Measurements from ENCODE around the gene SCN4A.
"Not testable (repeated sequence)": the region's sequence is repeated elsewhere in the genome, so short reads cannot be mapped to it uniquely, and the experiment has no call there.

The SCN4A gene

DNA sequence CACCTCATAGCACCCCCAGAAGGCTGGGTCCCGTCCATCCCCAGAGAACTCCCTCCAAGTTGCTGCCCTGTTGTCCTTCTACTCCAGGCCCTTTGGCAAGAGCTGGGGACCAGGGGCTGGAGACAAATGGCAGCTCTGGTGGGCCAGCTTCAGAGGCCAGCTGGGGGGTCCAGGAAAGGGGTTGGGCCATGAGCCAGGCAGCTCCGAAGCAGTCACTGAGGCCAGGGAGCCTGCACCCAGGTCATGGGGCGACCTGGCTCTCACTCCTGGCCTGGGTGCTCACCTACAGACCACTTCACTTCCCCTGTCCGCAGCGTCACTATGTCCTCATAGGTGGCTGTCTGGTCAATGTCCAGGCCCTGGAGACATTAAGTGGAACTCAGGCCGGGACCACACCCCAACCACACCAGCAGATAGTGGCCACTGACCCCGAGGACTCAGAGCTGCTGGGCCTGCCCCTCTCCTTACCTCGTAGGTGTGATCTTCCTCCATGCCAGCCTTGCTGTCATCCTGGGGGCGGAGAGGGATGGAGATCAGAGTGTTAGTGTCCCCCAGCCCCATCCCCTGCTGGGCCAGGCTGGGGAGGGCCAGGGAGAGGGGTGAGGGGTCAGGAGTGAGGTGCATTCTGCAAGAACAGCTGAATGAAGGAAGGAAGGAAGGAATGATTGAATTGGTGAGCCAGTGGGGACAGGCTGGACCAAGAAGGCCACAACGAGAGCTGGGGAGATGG is 43.6 kb downstream of the SCN4A start:
- peak overlapping the region; percentile 13 for H3K4me3 Mint-ChIP-seq
- H3K9me3 Mint-ChIP-seq, result no peaks in the 10 kb centered on the region
- ATAC-seq (no peak), DNase-seq (ENCODE audit: low spot score in 2 of 2) (no peak)
- no peaks in the 10 kb centered on the region for H3K36me3 Mint-ChIP-seq
- peak overlapping the region; percentile 18 for H3K27ac Mint-ChIP-seq
- peaks cover 28% of the 10 kb centered on the region for H3K4me1 Mint-ChIP-seq

DNA sequence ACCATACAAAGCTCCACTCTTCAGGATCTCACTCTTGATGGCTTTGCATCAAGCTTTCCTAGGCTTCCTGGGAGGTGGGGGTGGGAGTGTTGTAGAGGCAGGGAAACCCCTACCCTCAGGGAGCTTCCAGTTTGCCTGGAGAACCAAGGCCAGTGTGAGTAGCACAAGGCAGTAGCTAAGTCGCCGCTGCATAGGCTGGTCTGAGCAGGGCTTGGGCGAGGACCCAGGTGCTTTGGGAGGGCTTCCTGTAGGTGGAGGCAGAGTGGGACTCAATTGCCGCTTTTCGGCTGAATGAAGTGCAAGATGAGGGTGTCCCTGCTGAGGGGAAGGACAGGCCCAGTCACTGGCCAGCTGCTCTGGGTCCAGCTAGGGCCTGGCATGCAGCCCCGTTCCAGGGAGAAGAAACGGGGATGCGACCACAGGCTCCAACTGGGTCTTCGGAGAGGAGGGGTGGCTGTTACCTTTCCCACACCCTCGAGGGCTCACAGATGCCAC is 44.5 kb downstream of the SCN4A start:
- ATAC-seq (no peak), DNase-seq (ENCODE audit: low spot score in 2 of 2) (no peak)
- H3K4me1 Mint-ChIP-seq, result peaks cover 26% of the 10 kb centered on the region
- H3K4me3 Mint-ChIP-seq, result no peak overlapping the region
- no peak overlapping the region for H3K27ac Mint-ChIP-seq
- no peaks in the 10 kb centered on the region for H3K9me3 Mint-ChIP-seq
- H3K36me3 Mint-ChIP-seq, result no peaks in the 10 kb centered on the region

DNA sequence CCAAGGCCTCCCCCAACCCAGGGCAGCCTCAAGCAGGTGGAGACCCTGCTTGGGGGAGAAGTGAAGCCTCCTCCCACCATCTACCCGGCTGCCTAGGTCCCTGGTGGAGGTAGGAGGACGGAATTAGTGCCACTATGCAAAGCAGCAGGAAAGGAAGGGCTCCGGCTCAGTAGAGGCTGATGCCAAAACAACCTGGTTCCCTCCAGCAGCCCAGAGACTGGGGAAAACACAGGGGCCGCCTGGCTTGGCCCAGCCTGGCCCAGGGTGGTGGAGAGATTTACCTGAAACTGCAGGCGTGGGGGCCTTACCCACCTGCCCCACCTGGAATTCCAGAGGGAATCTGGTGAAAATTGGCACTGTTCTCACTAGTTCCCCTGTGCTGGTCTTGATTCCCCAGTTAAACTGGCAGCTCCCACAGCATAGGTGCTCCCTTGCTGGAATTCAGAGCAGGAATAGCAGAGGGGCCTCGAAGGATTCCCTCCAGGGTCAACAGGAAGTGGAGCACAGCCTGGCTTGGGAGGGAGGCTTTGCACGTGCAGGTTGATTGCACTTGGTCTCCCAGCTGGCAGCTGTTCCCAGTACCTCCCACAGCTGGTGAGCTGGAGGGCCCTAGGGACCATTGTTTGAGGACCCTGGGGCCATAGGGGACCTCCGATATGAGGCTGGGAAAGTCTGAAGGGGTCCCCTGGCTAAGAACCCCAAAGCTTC is 45.1 kb downstream of the SCN4A start:
- no peaks in the 10 kb centered on the region for H3K9me3 Mint-ChIP-seq
- H3K4me1 Mint-ChIP-seq, result peaks cover 21% of the 10 kb centered on the region
- no peak overlapping the region for H3K4me3 Mint-ChIP-seq
- no peak overlapping the region for H3K27ac Mint-ChIP-seq
- H3K36me3 Mint-ChIP-seq, result no peaks in the 10 kb centered on the region
- ATAC-seq (no peak), DNase-seq (ENCODE audit: low spot score in 2 of 2) (no peak)

DNA sequence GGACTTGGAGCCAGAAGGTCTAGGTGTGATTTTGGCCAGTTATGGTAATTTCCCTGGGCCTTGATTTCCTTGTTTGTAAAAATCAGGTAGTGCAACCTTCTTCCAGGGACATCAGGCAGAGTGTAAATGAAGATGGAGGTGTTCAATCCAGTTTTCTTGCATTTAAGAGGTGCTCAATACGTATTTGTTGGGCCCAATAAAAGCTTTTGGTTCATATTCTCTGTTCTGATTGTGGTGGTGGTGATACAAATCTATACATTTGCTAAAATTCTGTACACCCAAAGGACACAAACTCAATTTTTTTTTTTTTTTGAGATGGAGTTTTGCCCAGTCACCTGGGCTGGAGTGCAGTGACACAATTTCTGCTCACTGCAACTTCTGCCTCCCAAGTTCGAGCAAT is 46.6 kb downstream of the SCN4A start:
- peaks cover 13% of the 10 kb centered on the region for H3K4me1 Mint-ChIP-seq
- H3K27ac Mint-ChIP-seq, result peak overlapping the region; percentile 56
- H3K4me3 Mint-ChIP-seq, result no peak overlapping the region
- ATAC-seq (no peak), DNase-seq (ENCODE audit: low spot score in 2 of 2) (no peak)
- H3K36me3 Mint-ChIP-seq, result no peaks in the 10 kb centered on the region
- H3K9me3 Mint-ChIP-seq, result no peaks in the 10 kb centered on the region

DNA sequence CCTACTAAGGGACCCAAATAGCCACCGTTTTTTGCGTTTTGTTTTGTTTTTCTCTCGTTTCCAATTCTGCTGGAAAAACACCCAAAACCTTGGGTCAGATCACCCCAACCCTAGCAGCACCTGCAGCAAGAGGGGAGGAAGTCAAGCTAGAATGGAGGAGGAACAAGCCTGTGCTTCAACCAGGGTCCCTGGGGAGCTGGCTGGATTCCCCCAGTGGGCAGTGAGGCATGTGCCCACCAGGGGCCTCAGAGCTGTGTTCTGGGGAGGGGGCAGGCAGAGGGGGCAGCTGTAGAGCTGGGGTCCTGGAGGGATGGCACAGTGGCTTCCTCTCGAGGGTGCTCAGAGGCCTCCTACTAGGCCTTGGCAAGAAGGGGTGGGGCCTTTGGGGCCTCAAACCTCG is 47.1 kb downstream of the SCN4A start:
- peaks cover 7% of the 10 kb centered on the region for H3K4me1 Mint-ChIP-seq
- H3K27ac Mint-ChIP-seq, result peak overlapping the region; percentile 56
- H3K4me3 Mint-ChIP-seq, result no peak overlapping the region
- ATAC-seq (peak; percentile 48), DNase-seq (ENCODE audit: low spot score in 2 of 2) (no peak)
- no peaks in the 10 kb centered on the region for H3K9me3 Mint-ChIP-seq
- no peaks in the 10 kb centered on the region for H3K36me3 Mint-ChIP-seq

DNA sequence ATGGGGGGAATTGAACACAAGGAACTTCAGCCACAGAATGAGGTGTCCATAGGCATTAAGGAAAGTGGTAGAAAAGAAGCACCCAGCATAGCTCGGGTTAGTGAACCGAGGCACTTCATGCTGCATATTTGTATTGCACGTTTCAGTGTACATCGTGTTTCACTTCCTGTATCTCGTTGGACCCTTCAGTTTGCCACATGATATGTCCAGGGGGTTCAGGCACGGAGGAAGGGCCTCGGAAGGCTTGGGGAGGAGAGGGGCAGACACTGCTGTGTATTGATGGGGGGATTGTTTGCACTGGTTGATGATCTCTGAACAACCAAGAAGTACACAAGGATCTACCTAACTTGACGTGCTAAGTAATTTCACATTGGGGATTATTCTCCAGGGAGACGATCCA is 50.3 kb downstream of the SCN4A start:
- ATAC-seq; H3K4me3 Mint-ChIP-seq; H3K9me3 Mint-ChIP-seq; DNase-seq (ENCODE audit: low spot score in 2 of 2); H3K36me3 Mint-ChIP-seq: not testable (repeated sequence)
- peak overlapping the region; percentile 63 for H3K27ac Mint-ChIP-seq
- H3K4me1 Mint-ChIP-seq, result peaks cover 13% of the 10 kb centered on the region

DNA sequence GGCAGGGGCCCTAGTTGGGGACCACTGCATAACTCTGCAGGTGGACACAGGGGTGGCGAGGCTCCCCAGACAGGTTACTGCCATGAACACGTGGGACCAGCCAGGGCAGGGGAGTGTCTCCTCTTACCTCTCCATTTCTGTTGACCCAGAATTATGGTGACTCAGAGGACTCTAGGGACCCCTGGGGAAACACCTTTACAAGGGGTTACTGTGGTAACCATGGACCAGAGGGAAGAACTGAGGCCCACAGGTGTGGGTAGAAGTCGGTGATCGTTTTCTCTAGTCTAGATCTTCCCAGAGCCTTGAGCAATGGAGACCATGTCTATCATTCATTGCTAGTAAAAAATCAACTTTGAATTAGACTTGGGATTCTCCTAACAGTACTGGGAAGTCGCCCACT is 51.9 kb downstream of the SCN4A start:
- H3K4me3 Mint-ChIP-seq; DNase-seq (ENCODE audit: low spot score in 2 of 2); H3K9me3 Mint-ChIP-seq; H3K36me3 Mint-ChIP-seq; H3K27ac Mint-ChIP-seq; ATAC-seq: not testable (repeated sequence)
- peaks cover 13% of the 10 kb centered on the region for H3K4me1 Mint-ChIP-seq

DNA sequence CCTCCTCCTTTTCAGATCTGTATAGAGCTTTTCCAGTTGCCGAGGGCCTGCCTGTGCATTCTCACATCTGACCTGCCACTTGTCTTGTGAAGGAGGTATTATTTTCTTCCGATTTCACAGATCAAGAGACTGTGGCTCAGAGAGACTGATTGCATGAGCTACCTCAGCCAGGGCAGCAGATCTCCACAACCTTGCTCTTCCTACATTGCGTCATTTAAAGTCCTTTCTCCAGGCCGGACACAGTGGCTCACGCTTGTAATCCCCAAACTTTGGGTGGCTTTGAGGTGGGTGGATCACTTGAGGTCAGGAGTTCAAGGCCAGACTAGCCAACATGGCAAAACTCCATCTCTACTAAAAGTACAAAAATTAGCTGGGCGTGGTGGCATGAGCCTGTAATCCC is 52.7 kb downstream of the SCN4A start:
- not testable (repeated sequence) for ATAC-seq
- peaks cover 13% of the 10 kb centered on the region for H3K4me1 Mint-ChIP-seq

DNA sequence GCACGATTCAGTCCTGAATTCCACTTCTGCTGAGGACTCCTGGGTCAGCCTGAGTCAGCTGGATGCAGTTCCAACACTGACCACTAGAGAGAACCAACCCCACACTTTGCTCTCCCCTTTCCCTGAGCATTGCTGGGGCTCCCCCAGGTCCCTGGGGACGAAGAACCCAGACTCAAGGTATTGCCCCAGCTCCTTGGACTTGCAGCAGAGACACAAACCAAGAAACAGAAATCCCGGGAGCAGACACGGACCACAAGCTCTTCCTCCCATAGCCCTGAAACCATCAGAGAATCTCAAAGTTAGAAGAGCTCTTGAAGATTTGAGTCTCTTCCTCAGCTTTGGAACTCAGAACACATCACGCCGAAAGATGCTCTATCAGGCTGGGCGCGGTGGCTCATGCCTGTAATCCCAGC is 53.4 kb downstream of the SCN4A start:
- DNase-seq (ENCODE audit: low spot score in 2 of 2) (peak; percentile 73 to 83), ATAC-seq (peak; percentile 93)
- Mint-ChIP-seq H3K9me3 (no peaks in the 10 kb centered on the region), H3K4me1 (peaks cover 13% of the 10 kb centered on the region), H3K27ac (peak overlapping the region; percentile 20), H3K4me3 (no peak overlapping the region), H3K36me3 (no peaks in the 10 kb centered on the region)

More for the DNA sequence above, 52.7 kb downstream of the SCN4A start:
- DNase-seq (ENCODE audit: low spot score in 2 of 2); H3K4me3 Mint-ChIP-seq; H3K9me3 Mint-ChIP-seq; H3K36me3 Mint-ChIP-seq: not testable (repeated sequence)
- peak overlapping the region; percentile 30 for H3K27ac Mint-ChIP-seq

DNA sequence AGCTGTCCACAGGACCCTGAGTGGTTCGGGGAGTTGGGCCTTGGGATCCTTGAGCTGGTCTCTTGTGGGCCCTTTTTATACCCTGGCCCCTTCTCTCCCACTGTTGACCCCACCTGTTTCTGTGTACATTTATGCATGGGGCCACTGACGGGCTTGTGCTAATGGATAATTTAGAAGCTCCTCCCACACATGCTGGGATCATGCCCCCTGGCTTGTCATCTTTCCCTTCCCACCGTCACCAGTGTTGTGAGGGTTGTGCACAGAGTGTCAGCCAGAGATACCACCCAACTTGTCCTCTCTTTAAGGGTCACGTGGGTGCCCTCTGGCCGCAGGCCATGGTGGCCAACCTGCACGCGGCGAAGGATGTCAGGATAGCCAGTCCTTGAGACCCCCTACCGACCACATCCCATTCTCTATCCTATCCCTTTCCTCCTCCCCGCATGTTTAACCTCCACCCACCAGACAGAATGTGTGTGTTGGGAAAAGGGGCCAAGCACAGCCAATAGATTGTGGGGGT is 53.9 kb downstream of the SCN4A start, which contains the start of gene GH1:
TSS of gene GH1 (minus strand) at position 51 of the 517 bp plus-strand sequence. CDS start 63 bp downstream, outside the sequence.
- peaks cover 13% of the 10 kb centered on the region for H3K4me1 Mint-ChIP-seq
- H3K4me3 Mint-ChIP-seq, result not testable (repeated sequence)

DNA sequence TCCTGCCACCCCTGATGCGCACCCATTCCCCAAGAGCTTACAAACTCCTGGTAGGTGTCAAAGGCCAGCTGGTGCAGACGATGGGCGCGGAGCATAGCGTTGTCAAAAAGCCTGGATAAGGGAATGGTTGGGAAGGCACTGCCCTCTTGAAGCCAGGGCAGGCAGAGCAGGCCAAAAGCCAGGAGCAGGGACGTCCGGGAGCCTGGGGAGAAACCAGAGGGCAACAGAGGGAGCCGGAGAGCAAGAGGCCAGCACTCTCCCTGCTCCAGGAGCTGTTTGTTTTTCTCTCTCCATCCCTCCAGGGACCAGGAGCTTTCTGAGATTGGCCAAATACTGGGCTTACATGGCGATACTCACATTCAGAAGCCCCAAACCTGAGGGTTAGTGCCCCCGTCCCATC is 54.4 kb downstream of the SCN4A start:
- peak overlapping the region; percentile 50 for H3K27ac Mint-ChIP-seq
- DNase-seq (ENCODE audit: low spot score in 2 of 2), result no peak
- H3K4me1 Mint-ChIP-seq, result peaks cover 13% of the 10 kb centered on the region
- no peaks in the 10 kb centered on the region for H3K36me3 Mint-ChIP-seq
- ATAC-seq, result no peak
- no peaks in the 10 kb centered on the region for H3K9me3 Mint-ChIP-seq
- no peak overlapping the region for H3K4me3 Mint-ChIP-seq

More for the DNA sequence above, 53.9 kb downstream of the SCN4A start, which contains the start of gene GH1:
- DNase-seq (ENCODE audit: low spot score in 2 of 2); H3K36me3 Mint-ChIP-seq; ATAC-seq; H3K9me3 Mint-ChIP-seq: not testable (repeated sequence)
- peak within 1 kb of the TSS; percentile 50 for H3K27ac Mint-ChIP-seq

DNA sequence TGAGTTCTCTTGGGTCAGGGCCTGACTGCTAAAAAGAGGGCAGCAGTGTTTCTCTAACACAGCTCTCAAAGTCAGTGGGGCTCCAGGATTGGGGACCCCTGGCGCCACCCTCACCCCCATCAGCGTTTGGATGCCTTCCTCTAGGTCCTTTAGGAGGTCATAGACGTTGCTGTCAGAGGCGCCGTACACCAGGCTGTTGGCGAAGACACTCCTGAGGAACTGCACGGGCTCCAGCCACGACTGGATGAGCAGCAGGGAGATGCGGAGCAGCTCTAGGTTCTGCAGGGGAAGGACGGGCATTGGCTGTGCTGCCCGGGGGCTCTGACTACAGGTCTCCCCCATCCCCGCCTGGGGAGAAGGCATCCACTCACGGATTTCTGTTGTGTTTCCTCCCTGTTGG is 55.1 kb downstream of the SCN4A start:
- Mint-ChIP-seq H3K27ac (no peak overlapping the region), H3K9me3 (no peaks in the 10 kb centered on the region), H3K36me3 (no peaks in the 10 kb centered on the region), H3K4me1 (peaks cover 19% of the 10 kb centered on the region), H3K4me3 (no peak overlapping the region)
- no peak for ATAC-seq
- no peak for DNase-seq (ENCODE audit: low spot score in 2 of 2)

DNA sequence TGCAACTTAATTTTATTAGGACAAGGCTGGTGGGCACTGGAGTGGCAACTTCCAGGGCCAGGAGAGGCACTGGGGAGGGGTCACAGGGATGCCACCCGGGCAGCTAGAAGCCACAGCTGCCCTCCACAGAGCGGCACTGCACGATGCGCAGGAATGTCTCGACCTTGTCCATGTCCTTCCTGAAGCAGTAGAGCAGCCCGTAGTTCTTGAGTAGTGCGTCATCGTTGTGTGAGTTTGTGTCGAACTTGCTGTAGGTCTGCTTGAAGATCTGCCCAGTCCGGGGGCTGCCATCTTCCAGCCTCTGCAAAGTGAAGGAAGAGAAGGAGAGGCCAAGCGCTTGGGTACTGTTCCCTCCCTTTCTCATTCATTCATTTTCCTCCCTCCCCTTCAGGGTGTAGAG is 55.5 kb downstream of the SCN4A start:
- DNase-seq (ENCODE audit: low spot score in 2 of 2); H3K9me3 Mint-ChIP-seq: not testable (repeated sequence)

DNA sequence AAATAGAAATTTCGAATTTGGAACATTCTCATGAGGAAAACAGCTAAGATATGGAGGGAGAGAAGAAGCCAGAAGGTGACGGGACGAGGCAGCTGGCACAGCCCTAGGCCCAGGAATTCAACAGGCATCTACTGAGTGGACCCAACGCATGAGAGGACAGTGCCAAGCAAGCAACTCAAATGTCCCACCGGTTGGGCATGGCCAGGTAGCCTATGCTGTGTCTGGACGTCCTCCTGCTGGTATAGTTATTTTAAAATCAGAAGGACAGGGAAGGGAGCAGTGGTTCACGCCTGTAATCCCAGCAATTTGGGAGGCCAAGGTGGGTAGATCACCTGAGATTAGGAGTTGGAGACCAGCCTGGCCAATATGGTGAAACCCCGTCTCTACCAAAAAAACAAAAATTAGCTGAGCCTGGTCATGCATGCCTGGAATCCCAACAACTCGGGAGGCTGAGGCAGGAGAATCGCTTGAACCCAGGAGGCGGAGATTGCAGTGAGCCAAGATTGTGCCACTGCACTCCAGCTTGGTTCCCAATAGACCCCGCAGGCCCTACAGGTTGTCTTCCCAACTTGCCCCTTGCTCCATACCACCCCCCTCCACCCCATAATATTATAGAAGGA is 56.0 kb downstream of the SCN4A start:
- H3K27ac Mint-ChIP-seq, result no peak overlapping the region

More for the DNA sequence above, 55.5 kb downstream of the SCN4A start:
- H3K4me1 Mint-ChIP-seq, result peaks cover 18% of the 10 kb centered on the region
- not testable (repeated sequence) for H3K36me3 Mint-ChIP-seq, H3K4me3 Mint-ChIP-seq, H3K27ac Mint-ChIP-seq, ATAC-seq

DNA sequence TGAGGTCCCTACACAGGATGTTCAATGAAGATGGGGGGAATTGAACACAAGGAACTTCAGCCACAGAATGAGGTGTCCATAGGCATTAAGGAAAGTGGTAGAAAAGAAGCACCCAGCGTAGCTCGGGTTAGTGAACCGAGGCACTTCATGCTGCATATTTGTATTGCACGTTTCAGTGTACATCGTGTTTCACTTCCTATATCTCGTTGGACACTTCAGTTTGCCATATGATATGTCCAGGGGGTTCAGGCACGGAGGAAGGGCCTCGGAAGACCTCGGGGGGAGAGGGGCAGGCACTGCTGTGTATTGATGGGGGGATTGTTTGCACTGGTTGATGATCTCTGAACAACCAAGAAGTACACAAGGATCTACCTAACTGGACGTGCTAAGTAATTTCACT is 57.0 kb downstream of the SCN4A start:
- H3K36me3 Mint-ChIP-seq; DNase-seq (ENCODE audit: low spot score in 2 of 2); ATAC-seq; H3K9me3 Mint-ChIP-seq; H3K27ac Mint-ChIP-seq; H3K4me3 Mint-ChIP-seq: not testable (repeated sequence)
- peaks cover 22% of the 10 kb centered on the region for H3K4me1 Mint-ChIP-seq

More for the DNA sequence above, 56.0 kb downstream of the SCN4A start:
- Mint-ChIP-seq H3K9me3 (no peaks in the 10 kb centered on the region), H3K4me1 (peaks cover 18% of the 10 kb centered on the region), H3K36me3 (no peaks in the 10 kb centered on the region), H3K4me3 (no peak overlapping the region)
- DNase-seq (ENCODE audit: low spot score in 2 of 2) (no peak), ATAC-seq (no peak)

Measured in stimulated activated effector memory CD8-positive, alpha-beta T cell treated with anti-CD3 and anti-CD28 coated beads, Interleukin-12 subunit alpha, Interleukin-12 subunit beta, amount 100 ng/mL, for 72 hours (primary cell).